IMR-90 (cell line): Measurements from ENCODE around the gene CCDC138.

Source experiments
- BHLHE40 ChIP-seq: fragments of 150-350 bp; IDR thresholded peaks from 2 replicates; pipeline ENCODE4 v1.6.1; 2016; ENCODE audit warnings: mild to moderate bottlenecking, low read depth, low read length
- CEBPB ChIP-seq: IDR thresholded peaks from 2 replicates; pipeline ENCODE4 v1.6.1; 2012; ENCODE audit warnings: low read depth, low read length, improper control_type of control experiment
- CTCF ChIP-seq: conservative IDR thresholded peaks from 2 replicates; pipeline ENCODE4 v1.5.1; 2012; ENCODE audit warnings: mild to moderate bottlenecking, low read depth, low read length, improper control_type of control experiment
- ELK1 ChIP-seq: fragments of 150-350 bp; IDR thresholded peaks from 2 replicates; pipeline ENCODE4 v1.6.1; 2016; ENCODE audit warnings: low read depth, mild to moderate bottlenecking, low read length, moderate library complexity, borderline replicate concordance
- FOS ChIP-seq: fragments of 150-350 bp; IDR thresholded peaks from 2 replicates; pipeline ENCODE4 v1.6.1; 2016; ENCODE audit warnings: low read depth, low read length
- MAFK ChIP-seq: IDR thresholded peaks from 2 replicates; pipeline ENCODE4 v1.6.1; 2012; ENCODE audit warnings: low read depth, low read length, improper control_type of control experiment
- MAZ ChIP-seq: IDR thresholded peaks from 2 replicates; pipeline ENCODE4 v1.6.1; 2012; ENCODE audit warnings: low read depth, mild to moderate bottlenecking, low read length, improper control_type of control experiment, moderate library complexity, borderline replicate concordance
- POLR2A ChIP-seq: IDR thresholded peaks from 2 replicates; pipeline ENCODE4 v1.6.1; 2012; ENCODE audit warnings: mild to moderate bottlenecking, low read depth, low read length
- RAD21 ChIP-seq: IDR thresholded peaks from 2 replicates; pipeline ENCODE4 v1.6.1; 2012; ENCODE audit warnings: low read length, improper control_type of control experiment
- RCOR1 ChIP-seq: IDR thresholded peaks from 2 replicates; pipeline ENCODE4 v1.6.1; 2012; ENCODE audit warnings: mild to moderate bottlenecking, low read length, improper control_type of control experiment; ENCODE audit not compliant: insufficient replicate concordance
- RFX5 ChIP-seq: IDR thresholded peaks from 2 replicates; pipeline ENCODE4 v1.8.0; 2012; ENCODE audit warnings: low read depth, mild to moderate bottlenecking, low read length, moderate library complexity
- SMC3 ChIP-seq: fragments of 150-350 bp; IDR thresholded peaks from 2 replicates; pipeline ENCODE4 v1.6.1; 2016; ENCODE audit warnings: low read depth, mild to moderate bottlenecking, antibody characterized with exemption, low read length, moderate library complexity
- TF ChIP-seq, protein P1 (sequence below): fragments of 150-350 bp; IDR thresholded peaks from 2 replicates; pipeline ENCODE4 v1.6.1; 2017; ENCODE audit warnings: mild to moderate bottlenecking, antibody characterized with exemption, low read length, low read depth

- no peak for TF ChIP-seq CTCF
- TF ChIP-seq RAD21 = no peak
- no peak for TF ChIP-seq RCOR1
- no peak for TF ChIP-seq CEBPB
- TF ChIP-seq RFX5 = no peak
- TF ChIP-seq, protein P1, sequence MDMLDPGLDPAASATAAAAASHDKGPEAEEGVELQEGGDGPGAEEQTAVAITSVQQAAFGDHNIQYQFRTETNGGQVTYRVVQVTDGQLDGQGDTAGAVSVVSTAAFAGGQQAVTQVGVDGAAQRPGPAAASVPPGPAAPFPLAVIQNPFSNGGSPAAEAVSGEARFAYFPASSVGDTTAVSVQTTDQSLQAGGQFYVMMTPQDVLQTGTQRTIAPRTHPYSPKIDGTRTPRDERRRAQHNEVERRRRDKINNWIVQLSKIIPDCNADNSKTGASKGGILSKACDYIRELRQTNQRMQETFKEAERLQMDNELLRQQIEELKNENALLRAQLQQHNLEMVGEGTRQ = no peak
- TF ChIP-seq BHLHE40 = no peak
- no peak for TF ChIP-seq POLR2A
- TF ChIP-seq MAFK = no peak
- no peak for TF ChIP-seq ELK1
- TF ChIP-seq SMC3 = no peak
- no peak for TF ChIP-seq FOS
- no peak for TF ChIP-seq MAZ
Observed at GRCh38 chr2:108833219-108833618, 46.6 kb downstream of the CCDC138 start.
